Muscle of back (tissue), 11 donors: ENCODE data around the gene SMCHD1. TPM values are rescaled to one million over a fixed set of nuclear protein-coding genes. Genes with fewer than 3 reads are reported as not detected.
A peak's percentile ranks its signal among the peaks of the same experiment; 100 is the strongest.
"Not testable (repeated sequence)": the region's sequence is repeated elsewhere in the genome, so short reads cannot be mapped to it uniquely, and the experiment has no call there.

Source experiments
- DNase-seq, 3 donors: peaks; one replicate each; pipeline versions ENCODE4 v3.0.0 to v3.0.0-alpha.2; 2013
- polyA plus RNA-seq, 10 donors: library from polyadenylated mRNA; unstranded; fragments of 120-200 nt; gene quantifications; one replicate each; pipeline ENCODE4 v1.2.1, GENCODE V29; 2013; ENCODE audit not compliant: insufficient read length in 10 of 10

The SMCHD1 gene
- polyA plus RNA-seq, 10 donors, result 28.9 to 50.4 (median 42.7) TPM

GRCh38 chr18:2656981-2657512 is 1.5 kb downstream of the SMCHD1 start:
- no peak for DNase-seq

- peak in 1 of 3 donors; percentile 34 for DNase-seq
These were observed 2.4 kb downstream of the SMCHD1 start for GRCh38 chr18:2657788-2658458.

GRCh38 chr18:2660849-2661248 is 5.3 kb downstream of the SMCHD1 start:
- not testable (repeated sequence) for DNase-seq

GRCh38 chr18:2662288-2662687 is 6.8 kb downstream of the SMCHD1 start:
- not testable (repeated sequence) for DNase-seq

GRCh38 chr18:2662990-2663389 is 7.5 kb downstream of the SMCHD1 start:
- no peak for DNase-seq

- no peak for DNase-seq
These were observed 16.9 kb downstream of the SMCHD1 start for GRCh38 chr18:2672410-2672809.

GRCh38 chr18:2672872-2673271 is 17.3 kb downstream of the SMCHD1 start:
- DNase-seq, result no peak

GRCh38 chr18:2678933-2679332 is 23.4 kb downstream of the SMCHD1 start:
- DNase-seq, result not testable (repeated sequence)

GRCh38 chr18:2680216-2680792 is 24.8 kb downstream of the SMCHD1 start:
- DNase-seq, result no peak

GRCh38 chr18:2681993-2682603 is 26.6 kb downstream of the SMCHD1 start:
- DNase-seq, result no peak

GRCh38 chr18:2683055-2683454 is 27.5 kb downstream of the SMCHD1 start:
- DNase-seq, result no peak

- no peak for DNase-seq
These were observed 30.9 kb downstream of the SMCHD1 start for GRCh38 chr18:2686349-2686968.

GRCh38 chr18:2687390-2688001 is 32.0 kb downstream of the SMCHD1 start:
- no peak for DNase-seq

- DNase-seq, result no peak
These were observed 37.0 kb downstream of the SMCHD1 start for GRCh38 chr18:2692508-2692907.

- no peak for DNase-seq
These were observed 41.7 kb downstream of the SMCHD1 start for GRCh38 chr18:2697184-2697583.

- no peak for DNase-seq
These were observed 43.5 kb downstream of the SMCHD1 start for GRCh38 chr18:2699001-2699400.

GRCh38 chr18:2704541-2704940 is 49.0 kb downstream of the SMCHD1 start:
- no peak for DNase-seq

GRCh38 chr18:2706903-2707302 is 51.4 kb downstream of the SMCHD1 start:
- DNase-seq, result no peak

- no peak for DNase-seq
These were observed 52.1 kb downstream of the SMCHD1 start for GRCh38 chr18:2707551-2708168.

GRCh38 chr18:2709316-2709715 is 53.8 kb downstream of the SMCHD1 start:
- DNase-seq, result no peak

- no peak for DNase-seq
These were observed 58.6 kb downstream of the SMCHD1 start for GRCh38 chr18:2714140-2714539.

- peak in 1 of 3 donors; percentile 4 for DNase-seq
These were observed 60.5 kb downstream of the SMCHD1 start for GRCh38 chr18:2715990-2716389.
